GM19023 (cell line): ENCODE measurements around the gene KIF1C.
A peak's percentile ranks its signal among the peaks of the same experiment; 100 is the strongest.

Experiments used
- ATAC-seq: cut with Tn5 transposase; IDR thresholded peaks from one replicate; pipeline ENCODE4 v1.9.1; 2021; ENCODE audit warnings: mild to moderate bottlenecking, moderate library complexity; ENCODE audit not compliant: unreplicated experiment

Gene KIF1C

GRCh38 chr17:4968486-4969046 lies 29.2 kb upstream of the KIF1C start:
- ATAC-seq, result no peak

- no peak for ATAC-seq
These were observed 28.7 kb upstream of the KIF1C start for GRCh38 chr17:4969047-4969550.

- ATAC-seq, result no peak
These were observed 28.1 kb upstream of the KIF1C start for GRCh38 chr17:4969551-4970173.

- no peak for ATAC-seq
These were observed 27.5 kb upstream of the KIF1C start for GRCh38 chr17:4970273-4970672.

GRCh38 chr17:4971826-4972225 lies 25.9 kb upstream of the KIF1C start:
- no peak for ATAC-seq

- ATAC-seq, result no peak
These were observed 25.4 kb upstream of the KIF1C start for GRCh38 chr17:4972322-4972721.

GRCh38 chr17:4972752-4973151 lies 25.0 kb upstream of the KIF1C start:
- no peak for ATAC-seq

- ATAC-seq, result no peak
These were observed 24.3 kb upstream of the KIF1C start for GRCh38 chr17:4973256-4974114.

GRCh38 chr17:4974115-4974670 lies 23.6 kb upstream of the KIF1C start:
- no peak for ATAC-seq

- ATAC-seq, result no peak
These were observed 19.0 kb upstream of the KIF1C start for GRCh38 chr17:4978726-4979125.

- no peak for ATAC-seq
These were observed 17.0 kb upstream of the KIF1C start for GRCh38 chr17:4980644-4981216.

- ATAC-seq, result no peak
These were observed 15.4 kb upstream of the KIF1C start for GRCh38 chr17:4982305-4982704.

- no peak for ATAC-seq
These were observed 11.3 kb upstream of the KIF1C start for GRCh38 chr17:4986403-4986802.

- ATAC-seq, result peak; percentile 67
These were observed 10.6 kb upstream of the KIF1C start, which contains the start of gene CAMTA2 for GRCh38 chr17:4986951-4987766. TSS of gene CAMTA2 (minus strand) at chr17:4987675. CDS start at chr17:4986222, 1,453 bp downstream.

GRCh38 chr17:4987767-4988567 lies 9.8 kb upstream of the KIF1C start:
- ATAC-seq, result no peak

- ATAC-seq, result no peak
These were observed 3.6 kb upstream of the KIF1C start for GRCh38 chr17:4994081-4994595.

GRCh38 chr17:4998027-4998731 lies 429 bp downstream of the KIF1C start:
- ATAC-seq, result no peak

GRCh38 chr17:4998732-4999429 lies 1.1 kb downstream of the KIF1C start:
- ATAC-seq, result no peak
